Measurements from ENCODE around the gene DLEC1. TPM values are rescaled to one million over a fixed set of nuclear protein-coding genes. Genes with fewer than 3 reads are reported as not detected.
"Not testable (repeated sequence)": the region's sequence is repeated elsewhere in the genome, so short reads cannot be mapped to it uniquely, and the experiment has no call there.

Gene DLEC1
- total RNA-seq, 1 experiment from 2014 or later: 0.81 TPM

DNA sequence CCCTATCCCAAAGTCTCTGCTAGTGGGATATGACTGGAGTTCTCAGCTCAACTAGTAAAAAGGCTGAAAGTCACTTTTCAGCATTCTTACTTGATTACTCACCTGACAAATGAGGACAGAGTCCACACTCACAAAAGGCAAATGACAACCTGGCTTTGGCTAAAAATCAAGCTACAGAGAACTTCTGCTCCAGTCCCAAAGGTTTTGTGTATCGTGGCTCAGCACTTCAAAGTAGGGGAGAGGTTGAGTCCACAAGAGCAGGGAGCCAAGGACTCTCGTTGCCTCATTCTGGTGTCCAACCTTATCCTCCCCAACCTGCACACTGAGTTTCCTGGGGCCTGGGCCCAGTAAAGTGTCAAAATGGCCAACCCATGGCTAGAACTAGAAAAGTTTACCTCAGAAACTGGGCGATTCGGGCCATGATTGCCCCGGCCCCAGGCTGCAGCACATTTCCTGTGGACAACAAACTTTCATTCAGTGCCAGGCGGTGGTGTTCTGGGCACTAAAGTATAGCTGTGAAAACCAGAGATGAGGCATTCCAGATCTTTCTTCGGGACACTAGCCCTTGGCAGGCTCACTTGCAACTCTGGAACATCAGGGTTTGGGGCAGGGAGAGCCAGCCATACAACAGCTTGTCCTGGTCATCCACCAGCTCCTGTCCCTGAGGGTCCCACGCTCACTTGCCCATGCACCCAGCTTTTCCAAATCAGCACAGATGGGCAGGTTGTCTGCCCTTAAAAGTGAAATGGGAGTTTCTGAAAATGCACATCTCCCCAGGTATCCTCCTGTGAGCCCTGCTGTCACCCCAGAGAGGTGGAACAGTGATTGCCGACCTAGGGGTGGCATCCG is 94.8 kb downstream of the DLEC1 start:
- ATAC-seq (no peak), DNase-seq (ENCODE audit: low spot score) (no peak)
- CTCF ChIA-PET: interaction anchor here (0.6 kb wide), 1 partner anchor 137 kb away, joined by 7 read pairs; no protein-coding TSS in a partner anchor
- H3K27me3 Mint-ChIP-seq (ENCODE audit: low read depth): no peaks in the 10 kb centered on the region
- POLR2A ChIA-PET: no interaction called here
- no peak for TF ChIP-seq NFYB (CRISPR knock-in tag; conservative IDR thresholded peaks at IDR 0.05; ENCODE audit: low read depth)
- peak; percentile 66; the same call in 1 of the 2 replicates for TF ChIP-seq GABPB1 (CRISPR knock-in tag; IDR thresholded peaks at IDR 0.05)
- no peak for TF ChIP-seq SOX15 (CRISPR knock-in tag; IDR thresholded peaks at IDR 0.05)
- no peak overlapping the region; the same call in 1 of the 2 replicates for H3K27ac Mint-ChIP-seq
- no peak overlapping the region for H3K4me3 Mint-ChIP-seq
- H3K9me3 Mint-ChIP-seq: no peaks in the 10 kb centered on the region
- H3K4me1 Mint-ChIP-seq: peaks cover 25% of the 10 kb centered on the region
- peaks cover 31% of the 10 kb centered on the region for H3K36me3 Mint-ChIP-seq

DNA sequence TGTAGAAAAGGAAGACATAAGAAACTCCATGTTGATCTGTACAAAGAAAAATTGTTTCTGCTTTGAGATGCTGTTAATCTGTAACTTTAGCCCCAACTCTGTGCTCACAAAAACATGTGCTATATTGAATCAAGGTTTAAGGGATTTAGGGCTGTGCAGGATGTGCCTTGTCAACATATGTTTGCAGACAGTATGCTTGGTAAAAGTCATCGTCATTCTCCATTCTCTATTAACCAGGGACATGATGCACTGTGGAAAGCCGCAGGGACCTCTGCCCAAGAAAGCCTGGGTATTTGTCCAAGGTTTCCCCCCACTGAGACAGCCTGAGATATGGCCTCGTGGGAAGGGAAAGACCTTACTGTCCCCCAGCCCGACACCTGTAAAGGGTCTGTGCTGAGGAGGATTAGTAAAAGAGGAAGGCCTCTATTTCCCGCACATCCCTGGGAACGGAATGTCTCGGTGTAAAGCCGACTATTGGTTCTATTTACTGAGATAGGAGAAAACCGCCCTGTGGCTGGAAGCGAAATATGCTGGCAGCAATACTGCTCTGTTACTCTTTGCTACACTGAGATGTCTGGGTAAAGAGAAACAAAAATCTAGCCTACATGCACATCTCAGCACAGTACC is 95.6 kb downstream of the DLEC1 start:
- peaks cover 24% of the 10 kb centered on the region for H3K36me3 Mint-ChIP-seq
- peaks cover 31% of the 10 kb centered on the region for H3K4me1 Mint-ChIP-seq
- H3K9me3 Mint-ChIP-seq; H3K27me3 Mint-ChIP-seq (ENCODE audit: low read depth); CTCF ChIA-PET; POLR2A ChIA-PET; DNase-seq (ENCODE audit: low spot score); ATAC-seq: not testable (repeated sequence)
- H3K27ac Mint-ChIP-seq: peak overlapping the region; percentile 79; the same call in 1 of the 2 replicates
- H3K4me3 Mint-ChIP-seq: peak overlapping the region; percentile 88; the same call in 1 of the 2 replicates

DNA sequence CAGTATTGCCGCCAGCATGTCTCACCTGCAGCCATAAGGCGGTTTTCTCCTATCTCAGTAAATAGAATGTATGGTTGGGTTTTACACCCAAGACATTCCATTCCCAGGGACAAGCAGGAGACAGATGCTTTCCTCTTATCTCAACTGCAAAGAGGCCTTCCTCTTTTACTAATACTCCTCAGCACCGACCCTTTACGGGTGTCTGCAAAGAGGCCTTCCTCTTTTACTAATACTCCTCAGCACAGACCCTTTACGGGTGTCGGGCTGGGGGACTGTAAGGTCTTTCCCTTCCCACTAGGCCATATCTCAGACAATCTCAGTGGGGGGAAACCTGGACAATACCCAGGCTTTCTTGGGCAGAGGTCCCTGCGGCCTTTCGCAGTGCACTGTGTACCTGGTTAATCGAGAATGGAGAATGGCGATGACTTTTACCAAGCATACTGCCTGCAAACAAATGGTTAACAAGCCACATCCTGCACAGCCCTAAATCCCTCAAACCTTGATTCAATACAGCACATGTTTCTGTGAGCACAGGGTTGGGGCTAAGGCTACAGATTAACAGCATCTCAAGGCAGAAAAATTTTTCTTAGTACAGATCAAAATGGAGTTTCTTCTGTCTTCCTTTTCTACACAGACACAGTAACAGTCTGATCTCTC is 96.7 kb downstream of the DLEC1 start:
- POLR2A ChIA-PET: interaction anchor here (2.1 kb wide), 1 partner anchor 30 kb away, joined by 31 read pairs; the partner anchor contains the start of gene OXSR1
- Mint-ChIP-seq H3K27ac (peak overlapping the region; percentile 24; the same call in 1 of the 2 replicates), H3K36me3 (peaks cover 17% of the 10 kb centered on the region), H3K4me1 (peaks cover 37% of the 10 kb centered on the region), H3K4me3 (peak overlapping the region; percentile 88)
- CTCF ChIA-PET: interaction anchor here (1.2 to 2.6 kb wide), 5 partner anchors 19 to 319 kb away, joined by 3 to 24 read pairs (median 7); partner anchors contain the start of genes OXSR1 and SLC22A14
- ATAC-seq; H3K27me3 Mint-ChIP-seq (ENCODE audit: low read depth); DNase-seq (ENCODE audit: low spot score); H3K9me3 Mint-ChIP-seq: not testable (repeated sequence)

DNA sequence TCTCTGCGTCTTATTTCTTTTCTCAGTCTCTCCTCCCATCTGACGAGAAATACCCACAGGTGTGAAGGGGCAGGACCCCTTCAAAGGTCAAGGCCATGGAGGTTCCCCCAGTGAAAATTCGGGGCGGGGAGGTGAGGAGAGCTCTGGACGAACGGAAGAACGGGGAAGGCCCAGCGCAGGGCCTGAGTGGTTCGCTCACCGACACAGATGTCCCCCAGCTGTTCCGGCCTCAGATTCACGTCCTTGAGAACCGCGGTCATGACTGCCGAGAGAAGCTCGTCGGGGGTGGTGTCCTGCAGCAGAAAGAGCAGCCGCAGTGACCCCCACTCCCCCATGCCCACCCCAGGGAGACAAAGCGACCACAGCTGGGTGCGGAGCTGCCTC is 97.4 kb downstream of the DLEC1 start:
- TF ChIP-seq ZNF263 (CRISPR knock-in tag; IDR thresholded peaks at IDR 0.05; ENCODE audit: low read depth): no peak
- TF ChIP-seq, protein P1, sequence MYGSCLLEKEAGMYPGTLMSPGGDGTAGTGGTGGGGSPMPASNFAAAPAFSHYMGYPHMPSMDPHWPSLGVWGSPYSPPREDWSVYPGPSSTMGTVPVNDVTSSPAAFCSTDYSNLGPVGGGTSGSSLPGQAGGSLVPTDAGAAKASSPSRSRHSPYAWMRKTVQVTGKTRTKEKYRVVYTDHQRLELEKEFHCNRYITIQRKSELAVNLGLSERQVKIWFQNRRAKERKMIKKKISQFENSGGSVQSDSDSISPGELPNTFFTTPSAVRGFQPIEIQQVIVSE (CRISPR knock-in tag; IDR thresholded peaks at IDR 0.05; ENCODE audit: borderline replicate concordance): no peak
- TF ChIP-seq NFATC4 (CRISPR knock-in tag; IDR thresholded peaks at IDR 0.05): no peak
- no peak for TF ChIP-seq NR3C1 (CRISPR knock-in tag; conservative IDR thresholded peaks at IDR 0.05; ENCODE audit: low read depth)
- no peak for TF ChIP-seq ZNF317 (CRISPR knock-in tag; IDR thresholded peaks at IDR 0.05; ENCODE audit: borderline replicate concordance, low read depth)
- TF ChIP-seq, protein P2, sequence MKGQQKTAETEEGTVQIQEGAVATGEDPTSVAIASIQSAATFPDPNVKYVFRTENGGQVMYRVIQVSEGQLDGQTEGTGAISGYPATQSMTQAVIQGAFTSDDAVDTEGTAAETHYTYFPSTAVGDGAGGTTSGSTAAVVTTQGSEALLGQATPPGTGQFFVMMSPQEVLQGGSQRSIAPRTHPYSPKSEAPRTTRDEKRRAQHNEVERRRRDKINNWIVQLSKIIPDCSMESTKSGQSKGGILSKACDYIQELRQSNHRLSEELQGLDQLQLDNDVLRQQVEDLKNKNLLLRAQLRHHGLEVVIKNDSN (CRISPR knock-in tag; IDR thresholded peaks at IDR 0.05): no peak
- no peak for TF ChIP-seq FOXJ3 (CRISPR knock-in tag; IDR thresholded peaks at IDR 0.05; ENCODE audit: borderline replicate concordance)
- H3K9me3 Mint-ChIP-seq: no peaks in the 10 kb centered on the region

More for the DNA sequence above, 97.4 kb downstream of the DLEC1 start:
- ATAC-seq (no peak), DNase-seq (ENCODE audit: low spot score) (no peak)
- ChIA-PET POLR2A (interaction anchor here (1.0 to 2.1 kb wide), 4 partner anchors 27 to 454 kb away, joined by 3 to 31 read pairs (median 4); partner anchors contain the start of gene OXSR1), CTCF (interaction anchor here (0.7 to 2.6 kb wide), 12 partner anchors 17 to 519 kb away, joined by 3 to 24 read pairs (median 6); partner anchors contain the start of genes EXOG, OXSR1, PLCD1 and SLC22A14)
- Mint-ChIP-seq H3K27ac (peak overlapping the region; percentile 24; the same call in 1 of the 2 replicates), H3K27me3 (ENCODE audit: low read depth) (no peaks in the 10 kb centered on the region), H3K4me3 (peak overlapping the region; percentile 88), H3K36me3 (peaks cover 15% of the 10 kb centered on the region), H3K4me1 (peaks cover 37% of the 10 kb centered on the region)

All from WTC11 (cell line).